ENCODE results near the gene YIF1B. TPM values are rescaled to one million over a fixed set of nuclear protein-coding genes. Genes with fewer than 3 reads are reported as not detected.

The YIF1B gene
- 68.6 and 74.6 TPM in 2 replicates for total RNA-seq

GRCh38 chr19:38315657-38316476, at the start of gene YIF1B:
Gene YIF1B, minus strand, starts transcription at chr19:38315947. Its CDS starts 30 bp downstream, at chr19:38315917.

DNA sequence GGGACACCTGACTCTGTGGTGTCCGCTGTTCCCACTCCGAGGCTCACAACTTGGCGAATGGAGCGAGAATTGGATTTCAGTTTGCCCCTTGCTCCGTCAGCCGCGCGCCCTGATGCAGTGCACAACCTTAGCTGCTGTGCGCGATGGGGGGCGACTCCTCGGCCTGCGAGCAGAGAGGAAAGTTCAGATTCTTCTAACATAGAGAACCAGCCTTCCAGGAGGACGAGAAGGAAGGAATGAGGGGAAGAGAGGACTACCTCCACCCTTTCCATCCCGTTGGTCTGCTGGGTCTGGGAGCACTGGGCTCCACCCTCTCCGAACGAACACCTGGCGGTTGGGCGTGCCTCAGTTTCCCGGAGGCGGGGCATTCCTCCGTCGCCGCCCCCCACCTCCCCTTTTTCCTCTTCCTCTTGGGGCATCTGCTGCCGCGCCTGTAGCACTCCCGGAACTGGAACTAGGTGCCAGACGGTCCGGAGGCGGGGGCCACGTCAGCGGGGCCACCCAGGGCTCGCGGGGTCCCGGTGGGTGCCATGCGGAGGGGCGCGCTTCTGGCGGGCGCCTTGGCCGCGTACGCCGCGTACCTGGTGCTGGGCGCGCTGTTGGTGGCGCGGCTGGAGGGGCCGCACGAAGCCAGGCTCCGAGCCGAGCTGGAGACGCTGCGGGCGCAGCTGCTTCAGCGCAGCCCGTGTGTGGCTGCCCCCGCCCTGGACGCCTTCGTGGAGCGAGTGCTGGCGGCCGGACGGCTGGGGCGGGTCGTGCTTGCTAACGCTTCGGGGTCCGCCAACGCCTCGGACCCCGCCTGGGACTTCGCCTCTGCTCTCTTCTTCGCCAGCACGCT, 3.9 kb upstream of the YIF1B start, which contains the start of gene KCNK6:
TSS of gene KCNK6 (plus strand) at position 425 of the 838 bp plus-strand sequence. CDS start at position 531, 106 bp downstream.

DNA sequence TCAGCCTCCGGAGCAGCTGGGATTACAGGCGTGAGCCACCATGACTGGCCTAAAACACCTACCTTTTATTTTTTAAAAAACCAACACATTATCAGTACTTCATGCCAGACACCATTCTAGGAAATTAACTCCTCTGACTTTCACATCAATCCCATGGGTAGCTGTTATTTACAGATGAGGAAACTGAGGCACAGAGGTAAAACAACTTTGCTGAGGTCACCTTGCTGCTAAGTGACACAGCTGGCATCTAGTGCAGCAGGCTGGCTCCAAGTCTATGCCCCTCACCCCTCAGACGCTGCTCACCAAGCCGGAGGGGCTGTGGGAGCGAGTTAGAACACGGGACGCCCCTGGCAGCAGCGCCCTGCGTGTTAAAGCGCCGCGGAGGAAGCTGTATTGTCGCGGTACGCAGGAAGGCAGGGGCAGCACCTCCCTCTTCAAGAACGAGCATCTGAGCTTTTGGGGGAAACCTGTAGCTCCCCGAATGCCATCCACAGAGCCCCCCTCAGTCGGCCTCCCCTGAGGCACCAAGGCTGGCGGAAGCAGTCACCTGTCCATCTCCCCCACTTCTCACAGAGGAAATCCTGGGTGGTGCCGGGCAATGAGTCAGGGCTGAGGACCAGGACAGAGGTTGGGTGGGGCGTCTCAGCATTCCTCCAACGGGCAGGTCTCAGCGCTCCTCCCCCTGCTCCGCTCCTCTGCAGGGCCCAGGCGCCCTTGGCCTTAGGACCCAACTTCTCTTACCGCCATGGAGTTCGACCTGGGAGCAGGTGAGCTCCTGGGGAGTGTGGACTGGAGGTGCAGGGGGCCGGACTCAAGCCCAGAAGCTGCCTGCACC, 12.0 kb downstream of the YIF1B start, which contains the start of gene C19orf33:
TSS of gene C19orf33 (plus strand) at position 735 of the 835 bp plus-strand sequence. CDS start at position 746, 11 bp downstream.

DNA sequence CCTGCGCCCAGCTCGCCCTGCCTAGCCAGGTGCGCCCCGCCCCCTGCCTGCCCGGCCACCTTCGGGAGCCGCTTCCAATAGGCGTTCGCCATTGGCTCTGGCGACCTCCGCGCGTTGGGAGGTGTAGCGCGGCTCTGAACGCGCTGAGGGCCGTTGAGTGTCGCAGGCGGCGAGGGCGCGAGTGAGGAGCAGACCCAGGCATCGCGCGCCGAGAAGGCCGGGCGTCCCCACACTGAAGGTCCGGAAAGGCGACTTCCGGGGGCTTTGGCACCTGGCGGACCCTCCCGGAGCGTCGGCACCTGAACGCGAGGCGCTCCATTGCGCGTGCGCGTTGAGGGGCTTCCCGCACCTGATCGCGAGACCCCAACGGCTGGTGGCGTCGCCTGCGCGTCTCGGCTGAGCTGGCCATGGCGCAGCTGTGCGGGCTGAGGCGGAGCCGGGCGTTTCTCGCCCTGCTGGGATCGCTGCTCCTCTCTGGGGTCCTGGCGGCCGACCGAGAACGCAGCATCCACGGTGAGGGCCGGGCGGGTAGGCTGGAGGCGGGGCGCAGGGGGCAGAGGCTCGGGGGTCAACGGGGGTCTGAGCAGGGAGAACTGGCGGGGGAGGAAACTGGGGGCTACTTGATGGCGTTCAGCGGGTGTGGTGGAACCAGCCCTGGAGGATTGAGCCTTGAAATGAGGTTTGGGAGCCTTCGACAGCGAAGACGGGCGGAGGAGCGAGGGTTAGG, 51.1 kb downstream of the YIF1B start, which contains the start of gene SPINT2:
TSS of gene SPINT2 (plus strand) at position 88 of the 727 bp plus-strand sequence. CDS start at position 408, 320 bp downstream.

Other genes starting within 250 kb of the YIF1B start
- 2.1 and 3.6 TPM in 2 replicates for gene DPF1, start 91.7 kb downstream of the YIF1B start, total RNA-seq
- 18.2 and 29.3 TPM in 2 replicates for gene PPP1R14A, start 59.6 kb downstream of the YIF1B start, total RNA-seq
- gene SPINT2, start 51.4 kb downstream of the YIF1B start, total RNA-seq = 1,012 and 1,188 TPM in 2 replicates
- gene C19orf33, start 11.7 kb downstream of the YIF1B start, total RNA-seq = 552 and 609 TPM in 2 replicates
- gene KCNK6, start 3.9 kb upstream of the YIF1B start, total RNA-seq = 22.0 and 29.0 TPM in 2 replicates
- gene CATSPERG, start 19.9 kb upstream of the YIF1B start, total RNA-seq = 0.88 and 0.92 TPM in 2 replicates
- gene PSMD8, start 58.6 kb upstream of the YIF1B start, total RNA-seq = 255 and 307 TPM in 2 replicates
- 0.92 and 1.2 TPM in 2 replicates for gene GGN, start 72.1 kb upstream of the YIF1B start, total RNA-seq
- 1.8 and 2.0 TPM in 2 replicates for gene SPRED3, start 72.8 kb upstream of the YIF1B start, total RNA-seq
- gene FAM98C, start 87.1 kb upstream of the YIF1B start, total RNA-seq = 19.3 and 34.8 TPM in 2 replicates
- gene RASGRP4, start 110.3 kb upstream of the YIF1B start, total RNA-seq = not detected in 2 replicates
- gene RYR1, start 117.7 kb upstream of the YIF1B start, total RNA-seq = 0.14 and 0.35 TPM in 2 replicates